Activated CD4-positive, alpha-beta memory T cell treated with anti-CD3 and anti-CD28 coated beads for 36 hours (primary cell): ENCODE measurements around the gene FIGNL2. TPM values are rescaled to one million over a fixed set of nuclear protein-coding genes. Genes with fewer than 3 reads are reported as not detected.
"Not testable (repeated sequence)": the region's sequence is repeated elsewhere in the genome, so short reads cannot be mapped to it uniquely, and the experiment has no call there.

Experiments
- CTCF ChIA-PET: fragments of 350-600 bp; sonication (Branson Sonifier 250); formaldehyde crosslinking; loops from one replicate; lab custom pipeline; 2021; ENCODE audit warnings: antibody characterized with exemption, inconsistent platforms; lab: Charles Lee
- POLR2A ChIA-PET: fragments of 350-600 bp; sonication (Branson Sonifier 250); formaldehyde crosslinking; loops from one replicate; lab custom pipeline; 2021; ENCODE audit warnings: antibody characterized with exemption; lab: Charles Lee
- DNase-seq: peaks from one replicate; pipeline ENCODE4 v3.0.0-alpha.2; 2020
- H3K27ac Mint-ChIP-seq: one replicate; pipeline ENCODE4 v1.8.0; 2021; ENCODE audit warnings: mixed read lengths
- H3K27me3 Mint-ChIP-seq: one replicate; pipeline ENCODE4 v1.8.0; 2021; ENCODE audit warnings: mixed read lengths
- H3K36me3 Mint-ChIP-seq: one replicate; pipeline ENCODE4 v1.8.0; 2021; ENCODE audit warnings: mixed read lengths
- H3K4me1 Mint-ChIP-seq: one replicate; pipeline ENCODE4 v1.8.0; 2021; ENCODE audit warnings: low read depth, mixed read lengths
- H3K4me3 Mint-ChIP-seq: one replicate; pipeline ENCODE4 v1.8.0; 2021; ENCODE audit warnings: mild to moderate bottlenecking, mixed read lengths
- H3K9me3 Mint-ChIP-seq: one replicate; pipeline ENCODE4 v1.8.0; 2021; ENCODE audit warnings: mixed read lengths
- intact Hi-C: fragments of 100-400 bp; cut with micrococcal nuclease; formaldehyde crosslinking; loops from one replicate; pipeline ENCODE4 v1.15.1; 2023
- total RNA-seq, 2 experiments: library from RNA; stranded (reverse); gene quantifications; one replicate each; pipeline ENCODE4 v1.2.3, GENCODE V29; 2021

Gene FIGNL2
- total RNA-seq, 2 experiments from 2014 or later: 0.29 to 0.31 TPM

- DNase-seq: no peak
- Mint-ChIP-seq H3K27ac (no peak overlapping the region), H3K9me3 (no peaks in the 10 kb centered on the region), H3K36me3 (no peaks in the 10 kb centered on the region), H3K4me3 (no peak overlapping the region), H3K4me1 (no peaks in the 10 kb centered on the region), H3K27me3 (no peaks in the 10 kb centered on the region)
- CTCF ChIA-PET: interaction anchor here (1.6 kb wide), 1 partner anchor 20 kb away, joined by 3 read pairs; no protein-coding TSS in a partner anchor
- intact Hi-C loops: no loop called here
- POLR2A ChIA-PET: no interaction called here
Observed at GRCh38 chr12:51801027-51801426, 47.5 kb downstream of the FIGNL2 start.

- ChIA-PET CTCF (no interaction called here), POLR2A (no interaction called here)
- no peak for DNase-seq
- H3K4me3 Mint-ChIP-seq: no peak overlapping the region
- no peaks in the 10 kb centered on the region for H3K36me3 Mint-ChIP-seq
- H3K4me1 Mint-ChIP-seq: no peaks in the 10 kb centered on the region
- H3K9me3 Mint-ChIP-seq: no peaks in the 10 kb centered on the region
- intact Hi-C loops: no loop called here
- H3K27ac Mint-ChIP-seq: no peak overlapping the region
- no peaks in the 10 kb centered on the region for H3K27me3 Mint-ChIP-seq
Observed at GRCh38 chr12:51798501-51798900, 50.0 kb downstream of the FIGNL2 start.

- H3K36me3 Mint-ChIP-seq, H3K4me1 Mint-ChIP-seq, H3K27me3 Mint-ChIP-seq, H3K27ac Mint-ChIP-seq, H3K9me3 Mint-ChIP-seq, POLR2A ChIA-PET, H3K4me3 Mint-ChIP-seq, intact Hi-C loops, DNase-seq, CTCF ChIA-PET: not testable (repeated sequence)
Observed at GRCh38 chr12:51798051-51798450, 50.5 kb downstream of the FIGNL2 start.

- H3K27ac Mint-ChIP-seq: no peak overlapping the region
- no peak for DNase-seq
Observed at GRCh38 chr12:51797301-51797700, 51.2 kb downstream of the FIGNL2 start.

GRCh38 chr12:51793201-51793600, 55.3 kb downstream of the FIGNL2 start:
- Mint-ChIP-seq H3K36me3 (no peaks in the 10 kb centered on the region), H3K9me3 (no peaks in the 10 kb centered on the region), H3K27me3 (no peaks in the 10 kb centered on the region), H3K4me3 (no peak overlapping the region), H3K27ac (no peak overlapping the region), H3K4me1 (no peaks in the 10 kb centered on the region)
- intact Hi-C loops: no loop called here
- no peak for DNase-seq
- ChIA-PET CTCF (interaction anchor here (0.8 to 1.1 kb wide), 3 partner anchors 28 to 200 kb away, joined by 3 read pairs; no protein-coding TSS in a partner anchor), POLR2A (no interaction called here)

More at GRCh38 chr12:51797301-51797700, 51.2 kb downstream of the FIGNL2 start:
- ChIA-PET POLR2A (no interaction called here), CTCF (no interaction called here)
- H3K9me3 Mint-ChIP-seq: no peaks in the 10 kb centered on the region
- H3K36me3 Mint-ChIP-seq: no peaks in the 10 kb centered on the region
- H3K4me3 Mint-ChIP-seq: no peak overlapping the region
- H3K4me1 Mint-ChIP-seq: no peaks in the 10 kb centered on the region
- intact Hi-C loops: no loop called here
- no peaks in the 10 kb centered on the region for H3K27me3 Mint-ChIP-seq

GRCh38 chr12:51792417-51792816, 56.1 kb downstream of the FIGNL2 start:
- Mint-ChIP-seq H3K9me3 (no peaks in the 10 kb centered on the region), H3K4me1 (no peaks in the 10 kb centered on the region), H3K27me3 (no peaks in the 10 kb centered on the region), H3K27ac (no peak overlapping the region), H3K4me3 (no peak overlapping the region), H3K36me3 (no peaks in the 10 kb centered on the region)
- ChIA-PET POLR2A (no interaction called here), CTCF (no interaction called here)
- DNase-seq: no peak
- intact Hi-C loops: no loop called here

GRCh38 chr12:51788876-51789275, 59.6 kb downstream of the FIGNL2 start:
- Mint-ChIP-seq H3K9me3 (no peaks in the 10 kb centered on the region), H3K36me3 (no peaks in the 10 kb centered on the region), H3K4me1 (no peaks in the 10 kb centered on the region), H3K27ac (no peak overlapping the region), H3K4me3 (no peak overlapping the region), H3K27me3 (no peaks in the 10 kb centered on the region)
- ChIA-PET POLR2A (no interaction called here), CTCF (no interaction called here)
- intact Hi-C loops: no loop called here
- DNase-seq: no peak

- DNase-seq: no peak
- Mint-ChIP-seq H3K27me3 (peaks cover 2% of the 10 kb centered on the region), H3K4me1 (no peaks in the 10 kb centered on the region), H3K27ac (no peak overlapping the region), H3K9me3 (no peaks in the 10 kb centered on the region), H3K4me3 (no peak overlapping the region), H3K36me3 (no peaks in the 10 kb centered on the region)
- ChIA-PET POLR2A (no interaction called here), CTCF (no interaction called here)
- intact Hi-C loops: no loop called here
Observed at GRCh38 chr12:51785906-51786305, 62.6 kb downstream of the FIGNL2 start.

- no peak overlapping the region for H3K27ac Mint-ChIP-seq
- H3K36me3 Mint-ChIP-seq: no peaks in the 10 kb centered on the region
- no peak overlapping the region for H3K4me3 Mint-ChIP-seq
- no peaks in the 10 kb centered on the region for H3K4me1 Mint-ChIP-seq
- CTCF ChIA-PET: no interaction called here
- peaks cover 5% of the 10 kb centered on the region for H3K27me3 Mint-ChIP-seq
- H3K9me3 Mint-ChIP-seq: no peaks in the 10 kb centered on the region
- intact Hi-C loops: no loop called here
- no peak for DNase-seq
- POLR2A ChIA-PET: no interaction called here
Observed at GRCh38 chr12:51784688-51785087, 63.8 kb downstream of the FIGNL2 start.

- CTCF ChIA-PET: no interaction called here
- Mint-ChIP-seq H3K4me3 (no peak overlapping the region), H3K27me3 (peaks cover 9% of the 10 kb centered on the region), H3K4me1 (no peaks in the 10 kb centered on the region), H3K36me3 (no peaks in the 10 kb centered on the region), H3K27ac (no peak overlapping the region), H3K9me3 (no peaks in the 10 kb centered on the region)
- intact Hi-C loops: no loop called here
- DNase-seq: no peak
- POLR2A ChIA-PET: no interaction called here
Observed at GRCh38 chr12:51779876-51780275, 68.6 kb downstream of the FIGNL2 start.

GRCh38 chr12:51777973-51778372, 70.5 kb downstream of the FIGNL2 start:
- no peak for DNase-seq
- Mint-ChIP-seq H3K4me1 (no peaks in the 10 kb centered on the region), H3K4me3 (no peak overlapping the region), H3K36me3 (no peaks in the 10 kb centered on the region), H3K27ac (no peak overlapping the region), H3K27me3 (peaks cover 9% of the 10 kb centered on the region), H3K9me3 (no peaks in the 10 kb centered on the region)
- intact Hi-C loops: no loop called here
- CTCF ChIA-PET: no interaction called here
- POLR2A ChIA-PET: no interaction called here

GRCh38 chr12:51777457-51777856, 71.1 kb downstream of the FIGNL2 start:
- ChIA-PET POLR2A (no interaction called here), CTCF (interaction anchor here (0.8 kb wide), 1 partner anchor 36 kb away, joined by 3 read pairs; no protein-coding TSS in a partner anchor)

GRCh38 chr12:51774933-51775332, 73.6 kb downstream of the FIGNL2 start:
- Mint-ChIP-seq H3K4me1 (no peaks in the 10 kb centered on the region), H3K27ac (no peak overlapping the region), H3K36me3 (no peaks in the 10 kb centered on the region), H3K4me3 (no peak overlapping the region), H3K27me3 (peaks cover 6% of the 10 kb centered on the region), H3K9me3 (no peaks in the 10 kb centered on the region)
- intact Hi-C loops: no loop called here
- ChIA-PET POLR2A (no interaction called here), CTCF (no interaction called here)
- DNase-seq: no peak

More at GRCh38 chr12:51777457-51777856, 71.1 kb downstream of the FIGNL2 start:
- no peak overlapping the region for H3K27ac Mint-ChIP-seq
- H3K27me3 Mint-ChIP-seq: peaks cover 8% of the 10 kb centered on the region
- H3K4me3 Mint-ChIP-seq: no peak overlapping the region
- no peaks in the 10 kb centered on the region for H3K9me3 Mint-ChIP-seq
- DNase-seq: no peak
- intact Hi-C loops: no loop called here
- H3K4me1 Mint-ChIP-seq: no peaks in the 10 kb centered on the region
- H3K36me3 Mint-ChIP-seq: no peaks in the 10 kb centered on the region
